Brain microvascular endothelial cell (primary cell): ENCODE results near the gene NHLRC4.

Experiments
- DNase-seq: peaks from one replicate; pipeline ENCODE4 v3.0.0-alpha.2; 2020
- H3K27ac ChIP-seq: fragments of 250-450 bp; sonication (Bioruptor Pico); 2 replicates; pipeline ENCODE4 v1.5.1; 2020; ENCODE audit warnings: mild to moderate bottlenecking, moderate library complexity
- H3K27me3 ChIP-seq: fragments of 250-450 bp; sonication (Bioruptor Pico); replicated peaks from 2 replicates; pipeline ENCODE4 v1.5.1; 2020; ENCODE audit warnings: mild to moderate bottlenecking
- H3K36me3 ChIP-seq: fragments of 250-450 bp; sonication (Bioruptor Pico); replicated peaks from 2 replicates; pipeline ENCODE4 v1.5.1; 2020; ENCODE audit warnings: mild to moderate bottlenecking
- H3K4me3 ChIP-seq: 2 replicates; pipeline ENCODE4 v1.5.1; 2011; ENCODE audit warnings: low read depth, mild to moderate bottlenecking, control low read depth, low read length, moderate library complexity
- in situ Hi-C: cut with HindIII; loops from 2 replicates; pipeline ENCODE4 v1.10.0; 2017; ENCODE audit warnings: low sequenced_read_pairs, low pct_ligation_motif_present
- TF ChIP-seq, protein P1 (sequence below): IDR thresholded peaks from 2 replicates; pipeline ENCODE4 v1.5.1; 2011; ENCODE audit warnings: low read depth, mild to moderate bottlenecking, moderate library complexity, low read length, control low read depth, inconsistent platforms; ENCODE audit errors: missing control alignments

The NHLRC4 gene

DNA sequence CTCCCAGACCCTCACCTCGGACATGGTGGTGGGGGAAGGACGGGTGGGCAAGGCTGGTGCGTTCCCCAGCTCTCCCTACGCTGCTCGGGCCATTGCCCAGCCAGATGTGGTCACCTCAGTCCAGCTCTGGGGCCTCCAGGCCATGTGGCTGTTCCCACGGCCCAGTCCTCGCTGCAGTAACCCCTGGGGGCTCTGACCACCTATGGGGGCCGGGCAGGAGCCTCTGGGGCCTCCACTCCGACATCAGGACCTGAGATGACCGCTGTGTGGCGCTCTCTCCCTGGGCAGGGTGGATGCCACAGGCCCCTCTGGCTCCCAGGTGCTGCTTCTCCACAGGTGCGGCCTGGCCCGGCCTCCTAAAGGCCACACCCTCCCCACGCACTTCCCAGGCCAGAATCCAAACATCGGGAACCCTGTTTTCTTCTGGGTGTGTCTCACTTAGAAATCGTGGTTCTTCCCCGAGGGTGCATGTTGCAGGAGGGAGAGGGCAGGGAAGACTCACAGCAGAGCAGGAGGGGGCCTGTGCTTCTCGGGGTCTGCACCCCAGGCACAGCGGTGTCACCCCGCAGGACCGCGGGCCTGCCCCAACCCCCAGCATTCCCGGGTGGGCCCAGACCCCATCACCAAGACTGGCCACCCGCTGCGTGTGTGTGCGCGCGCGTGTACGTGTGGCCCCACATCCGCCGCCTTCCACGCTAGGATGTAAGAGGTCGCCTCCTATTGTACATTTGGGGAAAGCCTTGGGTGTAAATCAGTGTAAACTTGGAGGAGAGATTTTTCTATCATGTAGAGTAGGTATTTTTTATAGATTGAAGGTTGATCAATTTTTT lies 45.2 kb upstream of the NHLRC4 start:
- Histone ChIP-seq H3K36me3 (peaks cover 12% of the 10 kb centered on the region), H3K27me3 (no peaks in the 10 kb centered on the region), H3K4me3 (no peak overlapping the region), H3K27ac (no peak overlapping the region)
- TF ChIP-seq, protein P1, sequence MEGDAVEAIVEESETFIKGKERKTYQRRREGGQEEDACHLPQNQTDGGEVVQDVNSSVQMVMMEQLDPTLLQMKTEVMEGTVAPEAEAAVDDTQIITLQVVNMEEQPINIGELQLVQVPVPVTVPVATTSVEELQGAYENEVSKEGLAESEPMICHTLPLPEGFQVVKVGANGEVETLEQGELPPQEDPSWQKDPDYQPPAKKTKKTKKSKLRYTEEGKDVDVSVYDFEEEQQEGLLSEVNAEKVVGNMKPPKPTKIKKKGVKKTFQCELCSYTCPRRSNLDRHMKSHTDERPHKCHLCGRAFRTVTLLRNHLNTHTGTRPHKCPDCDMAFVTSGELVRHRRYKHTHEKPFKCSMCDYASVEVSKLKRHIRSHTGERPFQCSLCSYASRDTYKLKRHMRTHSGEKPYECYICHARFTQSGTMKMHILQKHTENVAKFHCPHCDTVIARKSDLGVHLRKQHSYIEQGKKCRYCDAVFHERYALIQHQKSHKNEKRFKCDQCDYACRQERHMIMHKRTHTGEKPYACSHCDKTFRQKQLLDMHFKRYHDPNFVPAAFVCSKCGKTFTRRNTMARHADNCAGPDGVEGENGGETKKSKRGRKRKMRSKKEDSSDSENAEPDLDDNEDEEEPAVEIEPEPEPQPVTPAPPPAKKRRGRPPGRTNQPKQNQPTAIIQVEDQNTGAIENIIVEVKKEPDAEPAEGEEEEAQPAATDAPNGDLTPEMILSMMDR: peak; percentile 34
- in situ Hi-C loops: no loop called here
- no peak for DNase-seq

GRCh38 chr16:522320-523096 lies 44.3 kb upstream of the NHLRC4 start:
- Histone ChIP-seq H3K27me3 (no peaks in the 10 kb centered on the region), H3K27ac (no peak overlapping the region), H3K4me3 (no peak overlapping the region), H3K36me3 (peaks cover 12% of the 10 kb centered on the region)
- no peak for DNase-seq
- TF ChIP-seq, protein P1: no peak
- in situ Hi-C loops: no loop called here

- Histone ChIP-seq H3K27ac (no peak overlapping the region), H3K36me3 (peaks cover 12% of the 10 kb centered on the region)
Observed at GRCh38 chr16:523097-523741, 43.6 kb upstream of the NHLRC4 start.

GRCh38 chr16:524274-525040 lies 42.3 kb upstream of the NHLRC4 start:
- DNase-seq: no peak
- Histone ChIP-seq H3K27ac (no peak overlapping the region), H3K36me3 (peaks cover 12% of the 10 kb centered on the region), H3K4me3 (no peak overlapping the region), H3K27me3 (no peaks in the 10 kb centered on the region)
- in situ Hi-C loops: no loop called here
- TF ChIP-seq, protein P1: no peak

More at GRCh38 chr16:523097-523741, 43.6 kb upstream of the NHLRC4 start:
- in situ Hi-C loops: no loop called here
- H3K4me3 ChIP-seq: no peak overlapping the region
- DNase-seq: no peak
- H3K27me3 ChIP-seq: no peaks in the 10 kb centered on the region
- TF ChIP-seq, protein P1: no peak

DNA sequence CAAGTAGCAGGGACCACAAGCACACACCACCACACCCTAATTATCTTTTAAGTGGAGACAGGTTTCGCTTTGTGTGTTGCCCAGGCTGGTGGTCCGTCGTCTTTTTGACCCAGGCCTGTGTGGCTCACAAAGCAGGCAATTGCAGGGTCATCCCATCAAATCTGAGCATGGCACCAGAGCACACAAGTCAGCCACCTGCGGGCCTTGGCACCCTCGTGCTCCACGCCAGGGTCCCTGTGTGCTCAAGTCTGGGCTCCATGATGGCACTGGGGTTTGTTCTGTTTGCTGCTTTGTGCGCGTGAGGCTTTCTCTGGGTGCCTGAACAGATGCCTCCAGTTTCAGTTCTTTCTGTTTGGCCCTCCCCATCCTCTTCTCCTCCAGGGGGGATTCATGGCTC lies 41.7 kb upstream of the NHLRC4 start:
- Histone ChIP-seq H3K4me3 (no peak overlapping the region), H3K27me3 (no peaks in the 10 kb centered on the region), H3K36me3 (peaks cover 8% of the 10 kb centered on the region), H3K27ac (peak overlapping the region; percentile 88)
- in situ Hi-C loops: no loop called here
- DNase-seq: no peak
- TF ChIP-seq, protein P1: no peak
